ENCODE results near the gene EIF2B5. TPM values are rescaled to one million over a fixed set of nuclear protein-coding genes. Genes with fewer than 3 reads are reported as not detected.

EIF2B5 gene
- polyA plus RNA-seq, 1 donor (not counting 4 experiments of a cell fraction or from before 2014, with no cell fraction given) = 37.9 TPM

DNA sequence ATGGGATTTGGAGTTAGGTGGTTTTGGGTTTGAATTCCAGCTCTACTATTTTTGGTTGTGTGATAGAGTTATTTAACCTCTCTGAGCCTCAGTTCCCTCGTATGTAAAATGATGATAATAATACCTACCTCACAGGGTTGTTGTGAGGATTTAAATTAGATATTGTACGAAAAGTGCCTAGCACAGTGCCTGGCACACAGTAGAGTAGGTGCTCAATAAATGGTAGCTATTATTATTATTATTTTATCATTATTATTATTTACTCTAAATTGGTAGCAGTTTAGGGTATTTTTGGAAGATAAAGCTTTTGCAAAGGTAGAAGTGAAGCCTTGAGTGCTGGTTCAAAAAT lies 38.2 kb downstream of the EIF2B5 start:
- Histone ChIP-seq H3K4me2 (ENCODE audit: control insufficient read depth, extremely low read depth, insufficient read depth, low read depth, low read length) (no peak overlapping the region), H3K9me1 (ENCODE audit: control insufficient read depth, extremely low read depth, insufficient read depth, low read length) (no peaks in the 10 kb centered on the region), H3K4me1 (ENCODE audit: control insufficient read depth, extremely low read depth, insufficient read depth, low read length) (peaks cover 33% of the 10 kb centered on the region), H3K27ac (ENCODE audit: control insufficient read depth, insufficient read depth, low read length) (no peak overlapping the region), H3K9me3 (ENCODE audit: control insufficient read depth, low read depth, low read length) (no peaks in the 10 kb centered on the region), H2AFZ (ENCODE audit: control insufficient read depth, low read length) (no peak overlapping the region), H3K9ac (ENCODE audit: control insufficient read depth, extremely low read depth, insufficient read depth, low read length) (no peak overlapping the region), H3K27me3 (ENCODE audit: control insufficient read depth, extremely low read depth, insufficient read depth, low read length) (no peaks in the 10 kb centered on the region), H3K79me2 (ENCODE audit: control insufficient read depth, insufficient read depth, low read length) (peaks cover 36% of the 10 kb centered on the region), H4K20me1 (ENCODE audit: control insufficient read depth, extremely low read depth, insufficient read depth, low read length) (no peaks in the 10 kb centered on the region), H3K36me3 (ENCODE audit: control insufficient read depth in 2 of 2, extremely low read depth in 1 of 2, insufficient read depth in 2 of 2, low read length in 2 of 2) (peaks cover 25 to 34% of the 10 kb centered on the region in 2 experiments), H3K4me3 (ENCODE audit: control insufficient read depth in 2 of 3, extremely low read depth in 1 of 3, insufficient read depth in 2 of 3, low read depth in 1 of 3, low read length in 3 of 3) (no peak overlapping the region)
- dilution Hi-C loops (cut with MboI; ENCODE audit: extremely low pct_ligation_motif_present, low sequenced_read_pairs) = no loop called here
- no peak for DNase-seq (ENCODE audit: low read depth, low spot score)
- no peak for FAIRE-seq
- TF ChIP-seq CTCF (optimal IDR thresholded peaks at IDR 0.05 in 1 of 3, IDR thresholded peaks at IDR 0.05 in 1 of 3, conservative IDR thresholded peaks at IDR 0.05 in 1 of 3; ENCODE audit: extremely low read depth in 1 of 3, insufficient read depth in 2 of 3, low read length in 3 of 3) (no peak), EZH2 (IDR thresholded peaks at IDR 0.05; ENCODE audit: low read length) (no peak)

DNA sequence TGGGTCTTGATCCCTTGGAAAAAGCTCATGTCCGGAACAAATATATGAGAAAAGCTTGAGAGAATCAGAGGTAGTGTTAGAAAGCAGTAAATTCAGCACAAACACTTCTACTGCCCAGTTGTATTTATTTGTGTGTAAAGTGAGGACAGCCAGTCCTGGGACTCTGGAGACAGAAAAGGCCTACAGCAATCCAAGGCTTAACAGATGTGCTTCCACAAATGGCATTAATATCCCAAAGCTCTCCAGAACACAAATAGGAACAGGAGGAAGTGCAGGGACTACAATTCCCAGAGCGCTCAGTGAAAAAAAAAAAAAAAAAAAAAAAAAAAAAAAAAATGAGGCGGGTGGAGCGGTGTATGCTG lies 39.1 kb downstream of the EIF2B5 start:
- H3K4me1 ChIP-seq (ENCODE audit: control insufficient read depth, extremely low read depth, insufficient read depth, low read length) = peaks cover 29% of the 10 kb centered on the region
- dilution Hi-C loops (cut with MboI; ENCODE audit: extremely low pct_ligation_motif_present, low sequenced_read_pairs) = no loop called here
- no peak overlapping the region for H3K4me3 ChIP-seq (ENCODE audit: control insufficient read depth in 2 of 3, extremely low read depth in 1 of 3, insufficient read depth in 2 of 3, low read depth in 1 of 3, low read length in 3 of 3)
- no peaks in the 10 kb centered on the region for H3K27me3 ChIP-seq (ENCODE audit: control insufficient read depth, extremely low read depth, insufficient read depth, low read length)
- no peak for TF ChIP-seq CTCF (optimal IDR thresholded peaks at IDR 0.05 in 1 of 3, IDR thresholded peaks at IDR 0.05 in 1 of 3, conservative IDR thresholded peaks at IDR 0.05 in 1 of 3; ENCODE audit: extremely low read depth in 1 of 3, insufficient read depth in 2 of 3, low read length in 3 of 3)
- no peak for TF ChIP-seq EZH2 (IDR thresholded peaks at IDR 0.05; ENCODE audit: low read length)
- H3K79me2 ChIP-seq (ENCODE audit: control insufficient read depth, insufficient read depth, low read length) = peaks cover 44% of the 10 kb centered on the region
- H2AFZ ChIP-seq (ENCODE audit: control insufficient read depth, low read length) = no peak overlapping the region
- DNase-seq (ENCODE audit: low read depth, low spot score) (no peak), FAIRE-seq (no peak)
- H3K4me2 ChIP-seq (ENCODE audit: control insufficient read depth, extremely low read depth, insufficient read depth, low read depth, low read length) = peak overlapping the region; percentile 0
- H3K9ac ChIP-seq (ENCODE audit: control insufficient read depth, extremely low read depth, insufficient read depth, low read length) = no peak overlapping the region
- no peaks in the 10 kb centered on the region for H3K9me3 ChIP-seq (ENCODE audit: control insufficient read depth, low read depth, low read length)
- no peaks in the 10 kb centered on the region for H4K20me1 ChIP-seq (ENCODE audit: control insufficient read depth, extremely low read depth, insufficient read depth, low read length)
- peaks cover 31 to 40% of the 10 kb centered on the region in 2 experiments for H3K36me3 ChIP-seq (ENCODE audit: control insufficient read depth in 2 of 2, extremely low read depth in 1 of 2, insufficient read depth in 2 of 2, low read length in 2 of 2)
- H3K27ac ChIP-seq (ENCODE audit: control insufficient read depth, insufficient read depth, low read length) = no peak overlapping the region
- no peaks in the 10 kb centered on the region for H3K9me1 ChIP-seq (ENCODE audit: control insufficient read depth, extremely low read depth, insufficient read depth, low read length)
